HG03342 (cell line): ENCODE measurements around the gene HSF2BP.
"Not testable (repeated sequence)": the region's sequence is repeated elsewhere in the genome, so short reads cannot be mapped to it uniquely, and the experiment has no call there.

ENCODE experiments used
- ATAC-seq: cut with Tn5 transposase; IDR thresholded peaks from one replicate; pipeline ENCODE4 v1.9.1; 2021; ENCODE audit warnings: mild to moderate bottlenecking, moderate library complexity; ENCODE audit not compliant: unreplicated experiment

HSF2BP gene

GRCh38 chr21:43659136-43660000 is at the start of gene HSF2BP, which contains the start of gene RRP1B:
Gene HSF2BP, minus strand, starts transcription at chr21:43659488. Its CDS starts 1,392 bp downstream, at chr21:43658096.
Gene RRP1B, plus strand, starts transcription at chr21:43659560. Its CDS starts 105 bp downstream, at chr21:43659665.
- ATAC-seq, result peak; percentile 71

DNA sequence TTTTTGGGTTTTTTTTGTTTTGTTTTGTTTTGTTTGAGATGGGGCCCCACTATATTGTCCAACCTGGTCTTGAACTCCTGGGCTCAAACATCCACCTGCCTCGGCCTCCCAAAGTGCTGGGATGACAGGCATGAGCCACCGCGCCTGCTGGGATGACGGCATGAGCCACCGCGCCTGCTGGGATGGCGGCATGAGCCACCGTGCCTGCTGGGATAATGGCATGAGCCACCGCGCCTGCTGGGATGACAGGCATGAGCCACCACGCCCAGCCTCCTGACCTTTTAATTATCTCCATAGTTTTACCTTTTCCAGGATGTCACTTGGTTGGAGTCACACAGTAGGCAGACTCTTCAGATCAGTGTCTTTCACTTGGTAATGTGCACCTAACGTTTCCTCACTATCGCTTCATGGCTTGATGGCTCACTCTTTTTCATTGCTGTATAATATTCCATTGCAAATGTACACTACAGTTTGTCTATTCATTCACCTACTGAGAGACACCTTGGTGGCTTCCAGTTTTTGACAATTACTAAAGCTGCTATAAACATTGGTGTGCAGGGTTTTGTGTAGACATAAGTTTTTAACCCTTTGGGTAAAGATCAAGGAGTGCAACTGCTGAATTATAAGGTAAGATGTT is 49.6 kb upstream of the HSF2BP start:
- no peak for ATAC-seq

GRCh38 chr21:43707462-43707861 is 48.2 kb upstream of the HSF2BP start:
- no peak for ATAC-seq

DNA sequence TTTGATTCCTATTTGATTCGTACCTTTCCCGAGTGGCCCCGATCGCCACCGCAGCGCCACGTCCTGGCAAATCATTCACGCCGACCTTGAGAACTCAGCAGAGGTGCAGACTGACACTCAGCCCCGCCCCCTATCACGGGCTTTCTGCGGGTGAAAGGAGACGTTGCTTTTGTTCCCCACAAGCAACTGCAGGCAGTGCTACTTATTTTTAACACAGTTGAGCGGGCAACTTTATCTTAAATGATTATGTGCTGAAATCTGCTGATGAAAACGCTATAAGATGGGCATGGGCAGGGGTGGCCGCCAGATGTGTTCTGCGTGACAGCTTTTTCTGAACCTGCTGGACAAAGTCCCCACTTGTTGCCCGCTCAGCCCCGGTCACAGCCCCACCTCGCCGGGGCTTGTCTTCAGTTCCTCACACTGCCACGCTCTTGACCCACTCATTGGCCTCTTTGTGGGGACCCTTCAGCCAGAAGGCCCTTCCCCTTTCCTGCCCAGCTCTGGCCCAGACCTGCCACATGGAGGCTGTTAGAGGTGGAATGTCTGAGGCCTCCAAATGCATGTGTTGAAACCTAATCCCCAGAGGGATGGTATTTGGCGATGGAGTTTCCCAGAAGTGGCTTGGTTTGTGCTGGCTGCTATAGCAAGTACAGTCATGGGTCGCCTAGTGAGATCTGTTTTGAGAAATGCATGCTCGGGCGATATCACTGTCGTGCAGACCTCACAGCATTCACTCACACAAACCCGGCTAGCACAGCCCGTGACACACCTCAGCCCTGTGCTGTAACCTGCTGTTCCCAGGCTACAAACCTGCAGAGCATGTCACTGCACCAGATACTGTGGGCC is 44.0 kb upstream of the HSF2BP start:
- ATAC-seq, result no peak

- no peak for ATAC-seq
These were observed 43.4 kb upstream of the HSF2BP start for GRCh38 chr21:43702785-43703034.

DNA sequence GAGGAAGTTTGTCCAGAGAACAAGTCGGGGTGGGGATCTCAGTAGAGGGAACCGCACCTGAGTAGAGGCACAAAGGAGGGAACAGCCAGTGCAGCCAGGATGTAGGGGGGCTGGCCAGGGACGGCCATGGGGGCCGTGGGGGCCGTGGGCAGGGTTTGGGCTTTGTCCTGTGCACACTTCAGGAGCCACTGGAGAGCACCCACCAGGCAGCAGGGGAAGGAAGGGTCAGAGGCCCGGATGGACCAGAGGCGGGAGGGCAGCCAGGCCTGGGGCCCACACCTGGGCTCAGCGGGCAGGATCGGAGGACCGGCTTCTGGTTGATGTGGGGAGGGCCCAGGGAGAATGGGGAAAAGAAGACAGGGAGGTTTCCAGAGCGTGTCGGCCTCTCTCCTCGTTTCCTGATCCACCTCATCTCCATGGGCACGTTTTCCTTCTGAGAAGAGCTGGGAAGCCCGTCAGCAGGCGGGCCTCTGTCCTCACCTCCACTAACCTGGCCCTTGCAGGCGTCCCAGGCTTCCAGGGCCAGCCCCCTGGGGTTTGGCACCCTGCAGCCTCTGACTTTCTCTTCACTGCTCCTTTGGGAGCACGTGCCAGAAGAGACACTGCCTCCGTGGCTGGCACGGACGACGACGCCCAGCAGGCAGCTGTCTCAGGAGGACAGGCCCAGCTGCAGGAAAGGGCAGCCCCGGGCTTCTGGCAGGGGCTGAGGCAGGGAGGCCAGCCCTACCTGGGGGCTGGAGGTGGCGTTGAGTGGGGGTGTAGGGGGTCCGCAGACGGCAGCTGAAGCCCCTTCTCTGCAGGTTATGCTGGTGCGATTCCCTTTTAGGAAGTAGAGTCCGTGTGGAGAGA is 42.9 kb upstream of the HSF2BP start:
- ATAC-seq, result no peak

DNA sequence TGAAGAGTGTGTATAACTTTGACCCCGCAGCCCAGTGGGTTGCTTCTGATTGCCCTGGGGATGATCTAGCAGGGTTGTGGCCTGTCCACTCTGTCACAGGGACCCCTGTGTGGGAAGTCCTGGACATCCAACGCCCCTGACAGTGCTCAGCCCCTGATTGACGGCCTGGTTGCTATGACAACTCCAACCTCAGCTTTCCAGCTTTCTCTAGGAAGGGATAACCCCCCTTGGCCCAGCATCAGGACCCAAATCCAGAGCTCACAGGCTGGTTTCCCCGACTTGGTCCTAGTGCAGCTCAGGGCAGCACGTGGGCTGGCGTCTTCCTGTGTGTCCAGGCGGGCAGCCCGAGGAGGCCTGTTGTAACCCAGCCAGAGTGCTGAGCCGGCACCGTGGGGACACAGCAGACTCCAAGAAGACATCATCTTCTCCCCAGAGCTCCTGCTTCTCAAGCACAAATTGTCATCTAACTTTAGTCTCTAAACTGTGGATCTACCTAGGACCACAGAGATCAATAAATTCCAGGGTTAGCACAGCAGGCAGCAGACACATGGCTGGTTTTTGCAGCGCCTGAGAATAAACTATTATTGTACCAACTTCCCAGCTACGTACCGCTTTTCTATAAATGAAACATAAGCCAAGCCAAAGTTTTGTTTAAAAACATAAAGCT is 40.8 kb upstream of the HSF2BP start:
- ATAC-seq, result no peak

DNA sequence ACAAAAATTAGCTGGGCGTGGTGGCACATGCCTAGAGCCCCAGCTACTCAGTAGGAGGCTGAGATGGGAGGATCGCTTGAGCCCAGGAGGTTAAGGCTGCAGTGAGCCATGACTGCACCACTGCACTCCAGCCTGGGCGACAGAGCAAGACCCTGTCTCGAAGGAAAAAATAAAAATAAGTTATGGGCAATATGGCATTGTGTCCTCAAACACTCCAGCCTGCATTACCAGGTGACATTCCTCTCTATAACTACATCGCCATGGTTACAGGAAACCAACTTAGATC is 40.1 kb upstream of the HSF2BP start:
- not testable (repeated sequence) for ATAC-seq

GRCh38 chr21:43697758-43698643 is 38.7 kb upstream of the HSF2BP start:
- no peak for ATAC-seq

DNA sequence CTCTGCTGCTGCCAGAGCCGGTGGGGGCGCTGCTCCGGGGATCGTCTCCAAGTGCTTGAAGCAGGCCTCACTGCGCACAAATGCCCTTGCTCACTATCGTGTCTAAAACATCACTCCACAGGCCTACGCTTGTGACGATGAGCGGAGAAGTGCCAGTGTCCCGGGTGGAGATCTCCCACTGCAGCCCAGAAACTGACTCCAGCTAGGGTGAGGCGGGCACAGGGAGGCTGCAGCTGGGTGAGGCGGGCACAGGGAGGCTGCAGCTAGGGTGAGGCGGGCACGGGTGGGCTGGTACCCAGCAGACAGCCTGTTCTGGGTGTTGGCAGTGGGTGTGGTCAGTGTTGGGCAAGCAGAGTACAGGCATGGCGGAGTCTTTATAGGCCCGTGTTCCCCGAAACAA is 36.9 kb upstream of the HSF2BP start:
- ATAC-seq, result no peak

- ATAC-seq, result no peak
These were observed 35.3 kb upstream of the HSF2BP start for GRCh38 chr21:43694437-43695079.

DNA sequence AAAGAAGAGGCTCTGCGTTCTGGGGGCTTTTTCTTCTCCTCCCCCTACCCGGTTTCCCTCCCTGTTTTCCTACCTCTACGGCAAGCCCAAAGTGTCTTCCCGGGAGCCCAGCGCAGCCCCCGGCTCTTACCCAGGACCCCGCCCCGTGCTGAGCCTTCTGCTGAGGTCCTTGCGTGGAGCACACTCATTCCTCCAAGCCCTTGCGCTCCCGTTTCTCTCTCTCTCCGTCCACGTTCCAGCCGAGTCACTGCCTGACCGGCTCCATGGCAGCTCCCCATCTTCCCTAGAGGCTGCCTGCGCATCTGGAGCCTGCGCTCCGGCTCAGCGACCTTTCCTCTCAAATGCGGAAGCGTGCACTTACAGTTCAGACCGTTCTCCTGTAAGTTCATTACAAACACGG is 34.7 kb upstream of the HSF2BP start:
- ATAC-seq, result no peak

- ATAC-seq, result no peak
These were observed 33.7 kb upstream of the HSF2BP start for GRCh38 chr21:43692949-43693348.

- ATAC-seq, result no peak
These were observed 32.5 kb upstream of the HSF2BP start for GRCh38 chr21:43691801-43692200.

DNA sequence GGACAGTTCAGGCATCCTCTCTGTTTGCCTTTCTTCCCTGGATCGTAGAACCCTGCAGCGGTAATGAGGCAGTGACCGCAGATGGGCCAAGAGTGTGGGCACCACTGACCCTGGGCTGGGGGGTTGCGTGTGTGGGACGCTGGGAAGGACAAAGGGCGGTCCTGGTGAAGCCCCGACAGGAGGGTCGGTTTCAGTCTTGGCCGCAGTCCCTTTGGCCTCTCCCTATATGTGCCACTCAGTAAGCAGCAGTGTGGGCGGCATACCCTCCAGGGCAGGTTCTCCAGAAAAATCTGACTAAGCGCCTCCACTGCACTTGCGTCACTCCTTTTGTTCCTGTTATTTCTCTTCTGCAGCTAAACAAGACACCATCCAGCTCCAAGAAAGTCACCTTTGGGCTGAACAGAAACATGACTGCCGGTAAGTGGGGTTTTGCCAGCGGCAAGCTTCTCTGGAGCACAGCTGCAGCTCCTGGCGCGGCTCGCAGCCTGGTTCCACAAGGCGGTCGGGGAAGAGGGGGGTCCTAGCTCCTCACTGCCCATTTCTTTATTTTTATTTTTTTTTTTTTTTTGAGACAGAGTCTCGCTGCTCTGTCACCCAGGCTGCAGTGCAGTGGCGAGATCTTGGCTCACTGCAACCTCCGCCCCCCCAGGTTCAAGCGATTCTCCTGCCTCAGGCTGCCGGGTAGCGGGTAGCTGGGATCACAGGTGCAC is 32.0 kb upstream of the HSF2BP start:
- ATAC-seq, result no peak

DNA sequence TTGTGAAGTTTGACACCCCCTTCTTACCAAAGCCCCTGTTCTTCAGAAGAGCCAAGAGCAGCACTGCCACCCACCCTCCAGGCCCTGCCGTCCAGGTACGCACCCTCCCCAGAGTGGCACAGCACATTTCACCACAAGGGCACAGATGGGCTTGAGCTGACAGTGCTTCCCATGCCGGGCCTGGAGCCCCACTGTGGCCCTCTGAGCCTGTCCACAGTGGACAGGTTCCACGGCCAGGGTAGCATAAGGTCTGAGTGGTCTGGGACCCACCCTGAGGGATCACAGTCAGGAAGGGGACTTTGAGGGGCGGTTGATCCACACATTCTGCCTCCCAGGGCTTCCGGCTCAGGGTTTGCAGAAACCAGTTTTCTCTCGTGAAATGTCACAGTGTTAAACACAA is 31.1 kb upstream of the HSF2BP start:
- ATAC-seq, result no peak

DNA sequence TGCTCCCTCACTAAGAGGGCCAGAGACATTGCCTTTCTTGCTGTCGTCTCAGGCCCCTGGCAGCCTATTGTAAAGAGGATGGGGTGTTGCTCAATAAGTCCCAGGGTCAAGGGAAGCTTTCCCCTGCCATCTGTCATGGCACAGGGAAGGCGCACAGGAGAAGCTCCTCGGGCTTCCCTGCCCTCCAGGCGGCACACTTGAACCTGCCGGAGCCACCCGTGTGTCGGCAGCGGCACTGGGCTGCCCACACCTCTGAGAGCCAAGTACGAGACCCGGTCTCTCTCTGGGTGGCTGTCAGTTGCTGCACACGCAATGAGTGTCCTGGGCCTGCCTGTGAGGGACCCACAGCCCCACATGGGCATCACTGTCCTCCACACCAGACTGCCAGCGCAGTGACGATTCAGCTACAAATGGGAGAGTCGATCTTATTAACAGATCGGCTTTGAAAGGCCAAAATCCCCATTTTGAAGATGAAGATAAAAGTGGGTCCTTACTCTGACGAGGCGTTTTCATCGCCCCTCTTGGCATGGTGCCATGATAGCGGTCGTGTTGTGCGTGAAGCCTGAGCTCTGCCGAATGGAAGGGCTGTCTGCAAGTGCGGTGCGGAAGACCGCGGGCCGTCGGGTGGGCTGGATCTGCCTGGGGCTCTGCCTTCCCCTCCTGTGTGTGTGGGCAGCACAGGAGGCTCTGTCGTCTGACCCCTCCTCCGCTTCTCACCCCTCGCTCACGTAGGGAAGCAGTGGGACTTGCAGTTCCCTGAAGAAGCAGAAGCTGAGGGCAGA is 30.5 kb upstream of the HSF2BP start:
- no peak for ATAC-seq

GRCh38 chr21:43688906-43689305 is 29.6 kb upstream of the HSF2BP start:
- ATAC-seq, result no peak
